K562 (cell line): ENCODE data around the gene DYNC1H1. TPM values are rescaled to one million over a fixed set of nuclear protein-coding genes. Genes with fewer than 3 reads are reported as not detected.
A peak's percentile ranks its signal among the peaks of the same experiment; 100 is the strongest.

Experiments used
- ATAC-seq: fragments of 200-7000 bp; cut with Tn5 transposase; 3 replicates; pipeline ENCODE4 v1.9.1; 2020; ENCODE audit warnings: moderate library complexity
- BruUV-seq: library from RNA; stranded (reverse); fragments of 400-500 nt; replicated peaks from 2 replicates; lab custom pipeline; 2021; lab: Mats Ljungman, UMichigan
- CTCF ChIA-PET: fragments of 300-600 bp; formaldehyde crosslinking; extraction: SDS; loops from one replicate; lab custom pipeline; 2021; ENCODE audit warnings: low intra/inter-chr PET ratio; lab: Yijun Ruan, JAX
- POLR2A ChIA-PET: fragments of 300-600, 350-650 bp; sonication (Branson Sonifier 250); formaldehyde crosslinking; extraction: SDS; loops from one replicate; lab custom pipeline; 2021; ENCODE audit warnings: antibody characterized with exemption, inconsistent platforms; lab: Yijun Ruan, JAX
- DNase-seq, 4 experiments: peaks; one replicate each; pipeline versions ENCODE4 v3.0.0 to v3.0.0-alpha.2; 2011 to 2018; ENCODE audit warnings: low spot score in 3 of 4, mixed read lengths in 3 of 4; ENCODE audit errors: extremely low read depth in 1 of 4
- FAIRE-seq: peaks from 2 replicates; lab custom pipeline; 2011; peaks lifted over from hg19 to GRCh38; lab: Jason Lieb, UNC
- H2AFZ ChIP-seq: 2 replicates; pipeline ENCODE4 v1.6.0; 2011; ENCODE audit warnings: low read depth, low read length, control low read depth, inconsistent platforms
- H3K27ac ChIP-seq: fragments of 200-600 bp; 3 replicates; pipeline ENCODE4 v1.8.0; 2011; ENCODE audit warnings: low read depth, mild to moderate bottlenecking, control low read depth, inconsistent platforms, low read length, moderate library complexity, mixed read lengths; ENCODE audit errors: extremely low read depth
- H3K27me3 ChIP-seq, 2 experiments: fragments of 300-600 bp in 1 of 2; 2 replicates in 1 of 2; 3 replicates in 1 of 2; pipeline versions ENCODE4 v1.6.0 to v1.8.0; 2011; ENCODE audit warnings: inconsistent platforms in 2 of 2, low read length in 2 of 2, mild to moderate bottlenecking in 1 of 2, mixed read lengths in 1 of 2, moderate library complexity in 1 of 2; ENCODE audit not compliant: control insufficient read depth in 2 of 2, insufficient read depth in 2 of 2
- H3K36me3 ChIP-seq: fragments of 300-600 bp; 3 replicates; pipeline ENCODE4 v1.8.0; 2011; ENCODE audit warnings: mild to moderate bottlenecking, low read length, inconsistent platforms; ENCODE audit not compliant: control insufficient read depth, insufficient read depth
- H3K4me1 ChIP-seq, 2 experiments: fragments of 200-600 bp in 1 of 2; replicated peaks in 1 of 2; 2 replicates in 1 of 2; 3 replicates in 1 of 2; pipeline versions ENCODE4 v1.5.1 to v1.8.0; 2011; ENCODE audit warnings: inconsistent platforms in 2 of 2, low read length in 2 of 2, mild to moderate bottlenecking in 1 of 2, mixed read lengths in 1 of 2, moderate library complexity in 1 of 2; ENCODE audit not compliant: control insufficient read depth in 2 of 2, insufficient read depth in 2 of 2
- H3K4me2 ChIP-seq: 2 replicates; pipeline ENCODE4 v1.6.1; 2011; ENCODE audit warnings: low read length, control low read depth, inconsistent platforms, mixed read lengths; ENCODE audit not compliant: insufficient read depth
- H3K4me3 ChIP-seq: fragments of 200-600 bp; sonication (generic), shearing (Covaris generic); 2 replicates; pipeline ENCODE4 v1.5.1; 2016; ENCODE audit warnings: control low read depth, inconsistent platforms
- H3K79me2 ChIP-seq: fragments of 200-600 bp; 3 replicates; pipeline ENCODE4 v1.8.0; 2011; ENCODE audit warnings: low read length, inconsistent platforms; ENCODE audit not compliant: control insufficient read depth, insufficient read depth
- H3K9ac ChIP-seq, 2 experiments: 2 replicates each; pipeline versions ENCODE4 v1.6.0 to v1.6.1; 2011; ENCODE audit warnings: low read depth in 2 of 2, low read length in 2 of 2, control low read depth in 1 of 2, inconsistent platforms in 1 of 2, mild to moderate bottlenecking in 1 of 2, mixed read lengths in 1 of 2; ENCODE audit not compliant: insufficient read depth in 1 of 2
- H3K9me1 ChIP-seq: one replicate; pipeline ENCODE4 v1.6.0; 2011; ENCODE audit warnings: inconsistent platforms, mild to moderate bottlenecking, low read length, moderate library complexity; ENCODE audit not compliant: control insufficient read depth, insufficient read depth
- H3K9me3 ChIP-seq: replicated peaks from 2 replicates; pipeline ENCODE4 v1.5.1; 2011; ENCODE audit warnings: low read depth, low read length, inconsistent platforms; ENCODE audit not compliant: control insufficient read depth, insufficient read depth
- H4K20me1 ChIP-seq: replicated peaks from 2 replicates; pipeline ENCODE4 v1.6.1; 2011; ENCODE audit warnings: low read length, inconsistent platforms, mixed read lengths; ENCODE audit not compliant: control insufficient read depth, insufficient read depth
- C11orf30 ChIP-seq: fragments of 450-650 bp; IDR thresholded peaks from 2 replicates; pipeline ENCODE4 v1.6.1; 2016; ENCODE audit warnings: low read depth, mild to moderate bottlenecking
- EWSR1 ChIP-seq: fragments of 450-650 bp; IDR thresholded peaks from 2 replicates; pipeline ENCODE4 v1.6.1; 2018; ENCODE audit warnings: borderline replicate concordance, mild to moderate bottlenecking, low read depth, moderate library complexity; ENCODE audit not compliant: partially characterized antibody
- POLR2A ChIP-seq: fragments of 450-650 bp; conservative IDR thresholded peaks from 2 replicates; pipeline ENCODE4 v1.6.1; 2016
- POLR2G ChIP-seq: fragments of 200-400 bp; formaldehyde crosslinking; IDR thresholded peaks from 2 replicates; pipeline ENCODE4 v1.6.1; 2017; ENCODE audit warnings: low read depth, mild to moderate bottlenecking, antibody characterized with exemption, low read length, moderate library complexity
- PTBP1 ChIP-seq: fragments of 200-400 bp; formaldehyde crosslinking; IDR thresholded peaks from 2 replicates; pipeline ENCODE4 v1.6.1; 2017; ENCODE audit warnings: low read depth, low read length
- ZBTB33 ChIP-seq: sonication (generic); formaldehyde crosslinking; IDR thresholded peaks from 2 replicates; pipeline ENCODE4 v1.8.1; 2023; ENCODE audit warnings: mild to moderate bottlenecking, missing genetic modification reagents
- WGBS: fragments of 100-300 bp; shearing (Covaris generic); methylation state at CpG from one replicate; pipeline ENCODE4 v1.1.6; 2016; ENCODE audit warnings: low coverage, mixed read lengths; ENCODE audit not compliant: insufficient coverage; ENCODE audit errors: missing lambda C conversion rate; 5-methylcytosine and 5-hydroxymethylcytosine counted together
- in situ Hi-C: fragments of 300-500 bp; cut with MboI; formaldehyde crosslinking; loops from 4 replicates; pipeline ENCODE4 v1.15.0; 2018; ENCODE audit warnings: inconsistent platforms, mixed read lengths
- intact Hi-C: fragments of 100-400 bp; cut with micrococcal nuclease; formaldehyde crosslinking; loops from 2 replicates; pipeline ENCODE4 v1.14.2; 2022
- polyA plus RNA-seq, 8 experiments: library from polyadenylated mRNA; depleted of rRNA in 4 of 8; stranded (reverse) in 5 of 8; unstranded in 3 of 8; fragments of >200 nt; fragmentation: Nextera tagmentation in 2 of 8; fragmentation: Illumina TruSeq in 1 of 8; extraction: Ambion mirVana in 2 of 8; extraction: Trizol in 1 of 8; gene quantifications; 2 replicates each; pipeline versions ENCODE4 v1.2.1 to v1.2.3, GENCODE V29; 2011 to 2014; ENCODE audit warnings: inconsistent platforms in 1 of 8, missing spikeins in 1 of 8
- total RNA-seq, 7 experiments: library from RNA; depleted of rRNA in 6 of 7; stranded (reverse); fragments of >200 nt in 6 of 7; fragmentation: Illumina TruSeq in 2 of 7; extraction: Trizol in 2 of 7; gene quantifications; 2 replicates each; pipeline versions ENCODE4 v1.2.1 to v1.2.3, GENCODE V29; 2011 to 2021; ENCODE audit warnings: low replicate concordance in 1 of 7

Gene DYNC1H1
- total and polyA plus RNA-seq, 9 of the 15 experiments (the other 6 are each of a cell fraction or from before 2014, with no cell fraction given): 31.9 to 335 (median 115) TPM

DNA sequence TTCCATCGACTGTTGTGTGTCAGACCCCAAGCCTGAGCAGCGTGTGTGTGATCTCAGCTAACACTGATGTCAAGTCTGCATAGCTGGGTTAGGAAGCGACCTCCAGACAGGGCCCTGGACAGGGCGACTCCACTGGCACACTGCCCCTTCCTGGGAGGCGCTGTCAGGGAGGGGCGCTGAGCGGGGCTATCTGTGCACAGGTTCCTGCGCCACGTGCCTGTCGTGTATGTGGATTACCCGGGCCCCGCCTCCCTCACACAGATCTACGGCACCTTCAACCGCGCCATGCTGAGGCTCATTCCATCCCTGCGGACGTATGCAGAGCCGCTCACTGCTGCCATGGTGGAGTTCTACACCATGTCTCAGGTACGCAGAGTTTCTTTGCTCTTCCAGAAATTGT is 53.9 kb downstream of the DYNC1H1 start:
- Histone ChIP-seq H3K9me1 (no peaks in the 10 kb centered on the region), H3K9ac (no peak overlapping the region), H2AFZ (no peak overlapping the region), H3K9me3 (no peaks in the 10 kb centered on the region), H3K79me2 (no peaks in the 10 kb centered on the region), H3K36me3 (peaks cover 88% of the 10 kb centered on the region; the same call in 2 of the 3 replicates), H3K4me1 (no peaks in the 10 kb centered on the region; a peak in 1 of 5 replicates), H3K27ac (no peak overlapping the region), H3K4me2 (no peak overlapping the region), H3K4me3 (no peak overlapping the region), H3K27me3 (no peaks in the 10 kb centered on the region), H4K20me1 (no peaks in the 10 kb centered on the region)
- ATAC-seq: no peak
- CTCF ChIA-PET: no interaction called here
- intact Hi-C loops: no loop called here
- BruUV-seq: no TSS peak
- POLR2A ChIA-PET: no interaction called here
- TF ChIP-seq POLR2A (0 out of 2 replicates have a peak, but pooled peaks have one; percentile 15), POLR2G (peak; percentile 43; the same call in 1 of the 2 replicates), C11orf30 (no peak)
- WGBS: 97% methylated on average over 13 of the region's 19 CpGs
- no peak for DNase-seq
- in situ Hi-C loops: no loop called here
- no peak for FAIRE-seq

DNA sequence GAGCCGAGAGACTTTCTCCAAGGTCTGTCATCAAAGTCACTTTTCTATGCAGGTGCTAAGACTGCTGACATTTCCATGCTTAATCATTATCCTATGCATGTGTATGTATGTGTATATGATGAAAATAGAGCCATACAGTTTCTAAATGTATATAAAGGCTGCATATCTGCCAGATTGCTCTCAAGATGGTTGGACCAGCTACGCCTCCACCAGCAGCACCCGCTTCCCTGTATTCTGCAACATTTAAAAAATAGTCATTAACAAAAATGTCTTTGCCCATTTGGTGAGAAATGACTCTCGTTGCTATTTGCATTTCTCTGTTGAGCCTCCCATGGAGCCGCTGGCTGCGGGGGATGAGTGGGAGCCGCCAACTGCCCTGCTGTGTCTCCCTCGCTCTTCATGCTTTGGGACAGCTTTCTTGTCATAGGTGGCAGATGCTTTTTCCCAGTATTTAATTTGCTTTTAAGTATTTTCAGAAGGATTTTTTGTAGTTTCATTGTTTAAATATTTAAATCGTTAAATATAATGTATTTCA is 54.7 kb downstream of the DYNC1H1 start:
- Histone ChIP-seq H3K9me3 (no peaks in the 10 kb centered on the region), H3K79me2 (no peaks in the 10 kb centered on the region), H3K27ac (no peak overlapping the region), H3K4me3 (no peak overlapping the region), H3K27me3 (no peaks in the 10 kb centered on the region), H3K9me1 (no peaks in the 10 kb centered on the region), H3K9ac (no peak overlapping the region), H3K4me2 (no peak overlapping the region), H4K20me1 (no peaks in the 10 kb centered on the region), H3K36me3 (peaks cover 87% of the 10 kb centered on the region; the same call in 2 of the 3 replicates), H3K4me1 (no peaks in the 10 kb centered on the region; a peak in 1 of 5 replicates), H2AFZ (no peak overlapping the region)
- ChIA-PET CTCF (no interaction called here), POLR2A (no interaction called here)
- no peak for DNase-seq
- in situ Hi-C loops (no loop called here), intact Hi-C loops (no loop called here)
- FAIRE-seq: no peak
- 87% methylated on average over 9 of the region's 9 CpGs for whole genome bisulfite sequencing
- ATAC-seq: no peak
- BruUV-seq: no TSS peak
- TF ChIP-seq ZBTB33 (CRISPR knock-in tag): 0 out of 2 replicates have a peak, but pooled peaks have one; percentile 25
- no peak for TF ChIP-seq PTBP1
- no peak for TF ChIP-seq EWSR1
